A549 (cell line): ENCODE data around the gene NECTIN1. TPM values are rescaled to one million over a fixed set of nuclear protein-coding genes. Genes with fewer than 3 reads are reported as not detected.

Source experiments
- ATAC-seq, 2 experiments: fragments of 200-7000 bp in 1 of 2; fragments of >200 bp in 1 of 2; cut with Nextera tagmentation in 1 of 2; cut with Tn5 transposase in 1 of 2; 3 replicates each; pipeline versions ENCODE4 v1.8.0 to v1.9.1; 2018 to 2020; ENCODE audit warnings: mild to moderate bottlenecking in 1 of 2, moderate library complexity in 1 of 2
- CTCF ChIA-PET: fragments of 300-600 bp; sonication (Branson Sonifier 250); formaldehyde crosslinking; extraction: SDS; loops from one replicate; lab custom pipeline; 2021; ENCODE audit warnings: antibody characterized with exemption, inconsistent platforms; lab: Yijun Ruan, JAX
- POLR2A ChIA-PET: fragments of 350-600 bp; formaldehyde crosslinking; extraction: SDS; loops from one replicate; lab custom pipeline; 2021; ENCODE audit warnings: antibody characterized with exemption, inconsistent platforms; lab: Yijun Ruan, JAX
- DNase-seq, 2 experiments: peaks; one replicate each; pipeline versions ENCODE4 v3.0.0 to v3.0.0-alpha.2; 2011 to 2016; ENCODE audit warnings: low read depth in 1 of 2, low spot score in 1 of 2
- FAIRE-seq: peaks from 2 replicates; lab custom pipeline; 2011; peaks lifted over from hg19 to GRCh38; lab: Jason Lieb, UNC
- H3K27ac ChIP-seq, 2 experiments: fragments of >200 bp; sonication (Bioruptor Twin); formaldehyde crosslinking; 3 replicates each; pipeline ENCODE4 v1.5.1; 2016 to 2017
- H3K4me1 ChIP-seq: fragments of >200 bp; sonication (Bioruptor Twin); formaldehyde crosslinking; 3 replicates; pipeline ENCODE4 v1.6.1; 2016
- H3K4me2 ChIP-seq: fragments of >200 bp; sonication (Bioruptor Twin); formaldehyde crosslinking; 3 replicates; pipeline ENCODE4 v1.6.1; 2016
- H3K4me3 ChIP-seq: fragments of >200 bp; sonication (Bioruptor Twin); formaldehyde crosslinking; 3 replicates; pipeline ENCODE4 v1.5.1; 2016
- H3K9me3 ChIP-seq: fragments of >200 bp; sonication (Bioruptor Twin); formaldehyde crosslinking; 3 replicates; pipeline ENCODE4 v1.6.1; 2016
- BHLHE40 ChIP-seq: IDR thresholded peaks from 2 replicates; pipeline ENCODE4 v1.6.1; 2012; ENCODE audit warnings: low read depth, low read length, inconsistent platforms
- CBX2 ChIP-seq: fragments of 200-600 bp; sonication (generic); IDR thresholded peaks from 2 replicates; pipeline ENCODE4 v1.6.1; 2016; ENCODE audit warnings: low read depth, mild to moderate bottlenecking, borderline replicate concordance
- CBX8 ChIP-seq: fragments of 200-600 bp; sonication (generic); IDR thresholded peaks from 2 replicates; pipeline ENCODE4 v1.6.1; 2016
- CHD2 ChIP-seq: fragments of 150-350 bp; IDR thresholded peaks from 2 replicates; pipeline ENCODE4 v1.6.1; 2014; ENCODE audit warnings: low read length; ENCODE audit not compliant: partially characterized antibody
- ESRRA ChIP-seq: fragments of 150-350 bp; IDR thresholded peaks from 2 replicates; pipeline ENCODE4 v1.6.1; 2014; ENCODE audit warnings: mild to moderate bottlenecking, low read length, borderline replicate concordance
- HDAC2 ChIP-seq: fragments of 200-600 bp; sonication (generic); IDR thresholded peaks from 2 replicates; pipeline ENCODE4 v1.6.1; 2016
- HEYL ChIP-seq: fragments of 250-450 bp; sonication (Bioruptor Pico); IDR thresholded peaks from 2 replicates; pipeline ENCODE4 v1.8.0; 2021; ENCODE audit warnings: mild to moderate bottlenecking, moderate library complexity
- HOXB5 ChIP-seq: fragments of 250-450 bp; sonication (Bioruptor Pico); IDR thresholded peaks from 2 replicates; pipeline ENCODE4 v1.5.0; 2020; ENCODE audit warnings: mild to moderate bottlenecking, moderate library complexity
- JUNB ChIP-seq: fragments of >200 bp; sonication (Bioruptor Twin); formaldehyde crosslinking; IDR thresholded peaks from 2 replicates; pipeline ENCODE4 v1.6.1; 2016
- MAFK ChIP-seq: fragments of 450-650 bp; IDR thresholded peaks from 2 replicates; pipeline ENCODE4 v1.6.1; 2014; ENCODE audit not compliant: partially characterized antibody
- NFE2L2 ChIP-seq: fragments of 150-350 bp; conservative IDR thresholded peaks from 2 replicates; pipeline ENCODE4 v1.6.1; 2014; ENCODE audit warnings: low read length
- RAD21 ChIP-seq, 2 experiments: fragments of >200 bp in 1 of 2; sonication (Bioruptor Twin) in 1 of 2; formaldehyde crosslinking in 1 of 2; IDR thresholded peaks in 1 of 2; conservative IDR thresholded peaks in 1 of 2; 2 replicates in 1 of 2; 3 replicates in 1 of 2; pipeline ENCODE4 v1.6.1; 2012 to 2018; ENCODE audit warnings: inconsistent platforms in 1 of 2
- RARB ChIP-seq: fragments of 250-450 bp; sonication (Bioruptor Pico); IDR thresholded peaks from 2 replicates; pipeline ENCODE4 v1.8.0; 2021; ENCODE audit warnings: mild to moderate bottlenecking, moderate library complexity
- SMC3 ChIP-seq: fragments of >200 bp; sonication (Bioruptor Twin); formaldehyde crosslinking; IDR thresholded peaks from 3 replicates; pipeline ENCODE4 v1.6.1; 2018; ENCODE audit warnings: inconsistent platforms
- WGBS: methylation state at CpG from one replicate; pipeline ENCODE4 v1.1.6; 2017; ENCODE audit errors: missing lambda C conversion rate; 5-methylcytosine and 5-hydroxymethylcytosine counted together
- polyA plus RNA-seq, 4 experiments: library from polyadenylated mRNA; depleted of rRNA in 3 of 4; stranded (reverse); fragments of >200 nt; fragmentation: RNase III in 1 of 4; extraction: RNeasy Plus Mini Kit Qiagen cat#74134 plus additional on column Dnase treatment in 1 of 4; gene quantifications; 2 replicates in 3 of 4; 3 replicates in 1 of 4; pipeline ENCODE4 v1.2.3, GENCODE V29; 2011 to 2017
- TF ChIP-seq, protein P1 (sequence below): fragments of 200-600 bp; sonication (generic); IDR thresholded peaks from 2 replicates; pipeline ENCODE4 v1.6.1; 2016; ENCODE audit warnings: antibody characterized with exemption, mild to moderate bottlenecking, moderate library complexity
- TF ChIP-seq, protein P2 (sequence below): IDR thresholded peaks from 2 replicates; pipeline ENCODE4 v1.6.1; 2012; ENCODE audit warnings: low read depth, borderline replicate concordance
- TF ChIP-seq, protein P3 (sequence below): fragments of 250-450 bp; sonication (Bioruptor Pico); IDR thresholded peaks from 2 replicates; pipeline ENCODE4 v1.5.0; 2020; ENCODE audit warnings: low read depth, mild to moderate bottlenecking, moderate library complexity
- TF ChIP-seq, protein P4 (sequence below): IDR thresholded peaks from 2 replicates; pipeline ENCODE4 v1.6.1; 2012

NECTIN1 gene
- polyA plus RNA-seq, 2 of the 4 experiments (the other 2 are of a cell fraction): 2.2 to 5.5 TPM

DNA sequence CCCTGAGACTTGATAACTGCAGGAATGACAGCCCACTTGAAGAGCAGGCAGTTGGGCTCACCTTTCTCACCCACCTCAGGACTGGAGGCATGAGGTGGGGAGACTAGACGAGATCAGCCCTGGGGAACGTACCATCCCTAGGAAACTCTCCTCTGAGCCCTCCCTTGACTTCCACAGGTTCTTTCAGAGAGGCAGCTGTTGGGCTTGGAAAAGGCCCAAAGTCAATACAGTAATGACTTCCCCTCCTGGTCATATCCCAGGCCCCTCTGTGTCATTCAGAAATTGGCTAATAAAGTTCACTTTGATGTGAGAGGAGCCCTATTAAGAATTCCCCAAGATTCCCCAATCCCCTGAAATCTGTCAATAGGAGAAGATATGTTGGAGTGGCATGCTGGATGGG lies 5.8 kb upstream of the NECTIN1 start (continued):
- TF ChIP-seq, protein P1, sequence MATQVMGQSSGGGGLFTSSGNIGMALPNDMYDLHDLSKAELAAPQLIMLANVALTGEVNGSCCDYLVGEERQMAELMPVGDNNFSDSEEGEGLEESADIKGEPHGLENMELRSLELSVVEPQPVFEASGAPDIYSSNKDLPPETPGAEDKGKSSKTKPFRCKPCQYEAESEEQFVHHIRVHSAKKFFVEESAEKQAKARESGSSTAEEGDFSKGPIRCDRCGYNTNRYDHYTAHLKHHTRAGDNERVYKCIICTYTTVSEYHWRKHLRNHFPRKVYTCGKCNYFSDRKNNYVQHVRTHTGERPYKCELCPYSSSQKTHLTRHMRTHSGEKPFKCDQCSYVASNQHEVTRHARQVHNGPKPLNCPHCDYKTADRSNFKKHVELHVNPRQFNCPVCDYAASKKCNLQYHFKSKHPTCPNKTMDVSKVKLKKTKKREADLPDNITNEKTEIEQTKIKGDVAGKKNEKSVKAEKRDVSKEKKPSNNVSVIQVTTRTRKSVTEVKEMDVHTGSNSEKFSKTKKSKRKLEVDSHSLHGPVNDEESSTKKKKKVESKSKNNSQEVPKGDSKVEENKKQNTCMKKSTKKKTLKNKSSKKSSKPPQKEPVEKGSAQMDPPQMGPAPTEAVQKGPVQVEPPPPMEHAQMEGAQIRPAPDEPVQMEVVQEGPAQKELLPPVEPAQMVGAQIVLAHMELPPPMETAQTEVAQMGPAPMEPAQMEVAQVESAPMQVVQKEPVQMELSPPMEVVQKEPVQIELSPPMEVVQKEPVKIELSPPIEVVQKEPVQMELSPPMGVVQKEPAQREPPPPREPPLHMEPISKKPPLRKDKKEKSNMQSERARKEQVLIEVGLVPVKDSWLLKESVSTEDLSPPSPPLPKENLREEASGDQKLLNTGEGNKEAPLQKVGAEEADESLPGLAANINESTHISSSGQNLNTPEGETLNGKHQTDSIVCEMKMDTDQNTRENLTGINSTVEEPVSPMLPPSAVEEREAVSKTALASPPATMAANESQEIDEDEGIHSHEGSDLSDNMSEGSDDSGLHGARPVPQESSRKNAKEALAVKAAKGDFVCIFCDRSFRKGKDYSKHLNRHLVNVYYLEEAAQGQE: no peak
- TF ChIP-seq CBX2 (no peak), ESRRA (no peak)
- TF ChIP-seq, all 56 proteins: peak for 0

DNA sequence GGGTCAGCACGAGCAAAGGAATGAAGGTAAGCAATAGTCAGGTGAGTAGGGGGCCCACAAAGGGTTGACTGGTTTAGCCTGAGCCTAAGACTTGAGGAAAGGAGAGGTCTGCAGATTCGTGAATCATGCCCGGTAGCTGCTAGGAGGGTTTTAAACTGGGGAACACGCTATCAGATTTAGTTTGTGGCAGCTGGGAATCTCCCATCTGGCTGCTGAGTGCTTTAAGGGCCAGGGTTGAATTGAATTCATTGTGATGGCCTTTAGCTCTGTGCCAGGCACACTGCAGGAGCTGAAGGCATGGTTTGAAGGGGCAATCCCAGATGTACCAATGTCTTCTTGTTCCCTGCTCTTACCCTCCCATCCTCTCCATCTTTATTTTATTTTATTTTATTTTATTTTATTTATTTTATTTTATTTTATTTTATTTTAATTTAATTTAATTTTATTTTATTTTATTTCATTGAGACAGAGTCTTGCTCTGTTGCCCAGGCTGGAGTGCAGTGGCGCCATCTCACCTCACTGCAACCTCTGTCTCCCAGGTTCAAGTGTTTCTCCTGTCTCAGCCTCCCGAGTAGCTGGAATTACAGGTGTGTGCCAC lies 1.9 kb upstream of the NECTIN1 start:
- TF ChIP-seq, protein P2, sequence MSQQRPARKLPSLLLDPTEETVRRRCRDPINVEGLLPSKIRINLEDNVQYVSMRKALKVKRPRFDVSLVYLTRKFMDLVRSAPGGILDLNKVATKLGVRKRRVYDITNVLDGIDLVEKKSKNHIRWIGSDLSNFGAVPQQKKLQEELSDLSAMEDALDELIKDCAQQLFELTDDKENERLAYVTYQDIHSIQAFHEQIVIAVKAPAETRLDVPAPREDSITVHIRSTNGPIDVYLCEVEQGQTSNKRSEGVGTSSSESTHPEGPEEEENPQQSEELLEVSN: no peak
- TF ChIP-seq NFE2L2 (no peak), CBX8 (no peak), HDAC2 (no peak), JUNB (no peak), HEYL (CRISPR knock-in tag) (no peak), SMC3 (no peak), RARB (no peak), BHLHE40 (no peak), CHD2 (no peak), HOXB5 (no peak), MAFK (no peak), RAD21 (conservative IDR thresholded peaks at IDR 0.05 in 1 of 2, IDR thresholded peaks at IDR 0.05 in 1 of 2) (no peak)
- TF ChIP-seq, protein P3, sequence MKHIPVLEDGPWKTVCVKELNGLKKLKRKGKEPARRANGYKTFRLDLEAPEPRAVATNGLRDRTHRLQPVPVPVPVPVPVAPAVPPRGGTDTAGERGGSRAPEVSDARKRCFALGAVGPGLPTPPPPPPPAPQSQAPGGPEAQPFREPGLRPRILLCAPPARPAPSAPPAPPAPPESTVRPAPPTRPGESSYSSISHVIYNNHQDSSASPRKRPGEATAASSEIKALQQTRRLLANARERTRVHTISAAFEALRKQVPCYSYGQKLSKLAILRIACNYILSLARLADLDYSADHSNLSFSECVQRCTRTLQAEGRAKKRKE (CRISPR knock-in tag): no peak
- TF ChIP-seq, protein P4, sequence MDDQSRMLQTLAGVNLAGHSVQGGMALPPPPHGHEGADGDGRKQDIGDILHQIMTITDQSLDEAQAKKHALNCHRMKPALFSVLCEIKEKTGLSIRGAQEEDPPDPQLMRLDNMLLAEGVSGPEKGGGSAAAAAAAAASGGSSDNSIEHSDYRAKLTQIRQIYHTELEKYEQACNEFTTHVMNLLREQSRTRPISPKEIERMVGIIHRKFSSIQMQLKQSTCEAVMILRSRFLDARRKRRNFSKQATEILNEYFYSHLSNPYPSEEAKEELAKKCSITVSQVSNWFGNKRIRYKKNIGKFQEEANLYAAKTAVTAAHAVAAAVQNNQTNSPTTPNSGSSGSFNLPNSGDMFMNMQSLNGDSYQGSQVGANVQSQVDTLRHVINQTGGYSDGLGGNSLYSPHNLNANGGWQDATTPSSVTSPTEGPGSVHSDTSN: no peak
- Histone ChIP-seq H3K4me1 (peaks cover 6% of the 10 kb centered on the region; the same call in 1 of the 3 replicates), H3K9me3 (no peaks in the 10 kb centered on the region), H3K27ac (no peak overlapping the region), H3K4me3 (no peak overlapping the region), H3K4me2 (no peak overlapping the region)
- 85% methylated on average over 6 of the region's 6 CpGs for WGBS
- POLR2A ChIA-PET: no interaction called here
- no peak for DNase-seq
- no peak for ATAC-seq
- no peak for FAIRE-seq
- CTCF ChIA-PET: interaction anchor here (1.0 to 1.6 kb wide), 4 partner anchors 9 to 377 kb away, joined by 3 to 6 read pairs (median 4); no protein-coding TSS in a partner anchor
